ENCODE data around the gene SUSD2.

The SUSD2 gene

GRCh38 chr22:24160546-24160945 lies 20.7 kb upstream of the SUSD2 start:
- DNase-seq (ENCODE audit: low read depth) = no peak
- H3K4me3 ChIP-seq (ENCODE audit: low read length) = no peak overlapping the region
- TF ChIP-seq CTCF (conservative IDR thresholded peaks at IDR 0.05; ENCODE audit: low read depth, low read length) = no peak

- DNase-seq (ENCODE audit: low read depth) = no peak
- no peak for TF ChIP-seq CTCF (conservative IDR thresholded peaks at IDR 0.05; ENCODE audit: low read depth, low read length)
Measured at GRCh38 chr22:24161485-24161884, 19.8 kb upstream of the SUSD2 start.

GRCh38 chr22:24161909-24162308 lies 19.4 kb upstream of the SUSD2 start:
- TF ChIP-seq CTCF (conservative IDR thresholded peaks at IDR 0.05; ENCODE audit: low read depth, low read length) = no peak
- DNase-seq (ENCODE audit: low read depth) = no peak
- H3K4me3 ChIP-seq (ENCODE audit: low read length) = no peak overlapping the region

More at GRCh38 chr22:24161485-24161884, 19.8 kb upstream of the SUSD2 start:
- no peak overlapping the region for H3K4me3 ChIP-seq (ENCODE audit: low read length)

GRCh38 chr22:24162436-24162835 lies 18.9 kb upstream of the SUSD2 start:
- no peak for TF ChIP-seq CTCF (conservative IDR thresholded peaks at IDR 0.05; ENCODE audit: low read depth, low read length)
- no peak for DNase-seq (ENCODE audit: low read depth)
- no peak overlapping the region for H3K4me3 ChIP-seq (ENCODE audit: low read length)

- no peak for TF ChIP-seq CTCF (conservative IDR thresholded peaks at IDR 0.05; ENCODE audit: low read depth, low read length)
- no peak for DNase-seq (ENCODE audit: low read depth)
Measured at GRCh38 chr22:24164243-24164642, 17.0 kb upstream of the SUSD2 start.

GRCh38 chr22:24164940-24165339 lies 16.3 kb upstream of the SUSD2 start:
- no peak overlapping the region for H3K4me3 ChIP-seq (ENCODE audit: low read length)
- no peak for TF ChIP-seq CTCF (conservative IDR thresholded peaks at IDR 0.05; ENCODE audit: low read depth, low read length)
- no peak for DNase-seq (ENCODE audit: low read depth)

More at GRCh38 chr22:24164243-24164642, 17.0 kb upstream of the SUSD2 start:
- no peak overlapping the region for H3K4me3 ChIP-seq (ENCODE audit: low read length)

- no peak overlapping the region for H3K4me3 ChIP-seq (ENCODE audit: low read length)
- no peak for TF ChIP-seq CTCF (conservative IDR thresholded peaks at IDR 0.05; ENCODE audit: low read depth, low read length)
- DNase-seq (ENCODE audit: low read depth) = no peak
Measured at GRCh38 chr22:24165673-24166072, 15.6 kb upstream of the SUSD2 start.
